H9 (cell line): Measurements from ENCODE around the gene EIF3F. TPM values are rescaled to one million over a fixed set of nuclear protein-coding genes. Genes with fewer than 3 reads are reported as not detected.
A peak's percentile ranks its signal among the peaks of the same experiment; 100 is the strongest.

Experiments
- DNase-seq: peaks from one replicate; pipeline ENCODE4 v3.0.0-alpha.2; 2017
- H2AFZ ChIP-seq: one replicate; pipeline ENCODE4 v1.6.1; 2013; ENCODE audit warnings: mild to moderate bottlenecking, low read length, control low read depth, moderate library complexity
- H2AK5ac ChIP-seq: 2 replicates; pipeline ENCODE4 v1.6.1; 2013; ENCODE audit warnings: low read length, control low read depth, mixed read lengths; ENCODE audit not compliant: insufficient read length
- H2BK120ac ChIP-seq: one replicate; pipeline ENCODE4 v1.6.1; 2013; ENCODE audit warnings: low read depth, mild to moderate bottlenecking, low read length, control low read depth, inconsistent platforms; ENCODE audit not compliant: poor library complexity, severe bottlenecking
- H2BK12ac ChIP-seq: 2 replicates; pipeline ENCODE4 v1.6.1; 2013; ENCODE audit warnings: low read length, control low read depth, mixed read lengths, low read depth; ENCODE audit not compliant: insufficient read length
- H2BK15ac ChIP-seq: 2 replicates; pipeline ENCODE4 v1.6.1; 2013; ENCODE audit warnings: low read depth, low read length, control low read depth
- H2BK20ac ChIP-seq: one replicate; pipeline ENCODE4 v1.6.1; 2013; ENCODE audit warnings: low read depth, mild to moderate bottlenecking, low read length, control low read depth, inconsistent platforms; ENCODE audit not compliant: poor library complexity, severe bottlenecking
- H2BK5ac ChIP-seq: 2 replicates; pipeline ENCODE4 v1.6.1; 2013; ENCODE audit warnings: low read length, control low read depth, mixed read lengths; ENCODE audit not compliant: insufficient read length
- H3K14ac ChIP-seq: 2 replicates; pipeline ENCODE4 v1.6.1; 2013; ENCODE audit warnings: low read length, control low read depth; ENCODE audit not compliant: insufficient read depth
- H3K18ac ChIP-seq: 2 replicates; pipeline ENCODE4 v1.6.1; 2013; ENCODE audit warnings: low read depth, mild to moderate bottlenecking, mixed read lengths, low read length, control low read depth; ENCODE audit not compliant: insufficient read length
- H3K23ac ChIP-seq: 2 replicates; pipeline ENCODE4 v1.6.1; 2013; ENCODE audit warnings: low read length, control low read depth, mixed read lengths, low read depth; ENCODE audit not compliant: insufficient read length
- H3K23me2 ChIP-seq: 2 replicates; pipeline ENCODE4 v1.6.1; 2013; ENCODE audit warnings: low read depth, mild to moderate bottlenecking, mixed read lengths, low read length, control low read depth; ENCODE audit not compliant: insufficient read length, poor library complexity, severe bottlenecking
- H3K27ac ChIP-seq: 2 replicates; pipeline ENCODE4 v1.5.1; 2013; ENCODE audit warnings: low read length, control low read depth, mixed read lengths, low read depth; ENCODE audit not compliant: insufficient read length
- H3K27me3 ChIP-seq: 2 replicates; pipeline ENCODE4 v1.6.1; 2013; ENCODE audit warnings: low read length, control low read depth, inconsistent platforms; ENCODE audit not compliant: insufficient read depth
- H3K4ac ChIP-seq: 2 replicates; pipeline ENCODE4 v1.6.1; 2013; ENCODE audit warnings: low read depth, mild to moderate bottlenecking, control low read depth, inconsistent platforms, low read length, moderate library complexity
- H3K4me1 ChIP-seq: 2 replicates; pipeline ENCODE4 v1.6.1; 2013; ENCODE audit warnings: low read length, control low read depth, inconsistent platforms; ENCODE audit not compliant: insufficient read depth
- H3K4me2 ChIP-seq: 2 replicates; pipeline ENCODE4 v1.6.1; 2013; ENCODE audit warnings: low read length, control low read depth, mixed read lengths; ENCODE audit not compliant: insufficient read length, insufficient read depth
- H3K56ac ChIP-seq: 2 replicates; pipeline ENCODE4 v1.6.1; 2013; ENCODE audit warnings: low read depth, mild to moderate bottlenecking, mixed read lengths, low read length, control low read depth; ENCODE audit not compliant: insufficient read length
- H3K79me1 ChIP-seq: 2 replicates; pipeline ENCODE4 v1.6.1; 2013; ENCODE audit warnings: low read depth, mild to moderate bottlenecking, moderate library complexity, low read length, control low read depth, inconsistent platforms; ENCODE audit not compliant: insufficient read depth, poor library complexity, severe bottlenecking
- H3K79me2 ChIP-seq: 2 replicates; pipeline ENCODE4 v1.6.1; 2013; ENCODE audit warnings: low read length, control low read depth, inconsistent platforms; ENCODE audit not compliant: insufficient read depth
- H3K9ac ChIP-seq: 2 replicates; pipeline ENCODE4 v1.6.1; 2013; ENCODE audit warnings: low read length, control low read depth, mixed read lengths; ENCODE audit not compliant: insufficient read length; ENCODE audit errors: extremely low read depth
- H3K9me3 ChIP-seq: one replicate; pipeline ENCODE4 v1.6.1; 2013; ENCODE audit warnings: low read depth, low read length, inconsistent platforms; ENCODE audit not compliant: control insufficient read depth
- H3T11ph ChIP-seq: one replicate; pipeline ENCODE4 v1.6.1; 2013; ENCODE audit warnings: mild to moderate bottlenecking, low read length, control low read depth, inconsistent platforms
- H4K20me1 ChIP-seq: one replicate; pipeline ENCODE4 v1.6.1; 2013; ENCODE audit not compliant: control insufficient read depth, insufficient read length, insufficient read depth
- H4K5ac ChIP-seq: 2 replicates; pipeline ENCODE4 v1.6.1; 2013; ENCODE audit warnings: low read depth, mild to moderate bottlenecking, mixed read lengths, low read length, control low read depth; ENCODE audit not compliant: insufficient read length
- H4K8ac ChIP-seq: replicated peaks from 2 replicates; pipeline ENCODE4 v1.6.1; 2013; ENCODE audit warnings: low read length, control low read depth, mixed read lengths, low read depth; ENCODE audit not compliant: insufficient read length
- H4K91ac ChIP-seq: 2 replicates; pipeline ENCODE4 v1.6.1; 2013; ENCODE audit warnings: low read depth, mild to moderate bottlenecking, moderate library complexity, mixed read lengths, low read length, control low read depth; ENCODE audit not compliant: insufficient read length
- H3K27ac Mint-ChIP-seq, 3 experiments: 2 replicates in 2 of 3; 3 replicates in 1 of 3; pipeline ENCODE4 v1.8.0; 2020 to 2021; ENCODE audit warnings: mixed read lengths in 3 of 3, mild to moderate bottlenecking in 1 of 3, moderate library complexity in 1 of 3
- H3K27me3 Mint-ChIP-seq: 2 replicates; pipeline ENCODE4 v1.8.0; 2021; ENCODE audit warnings: low read depth, mild to moderate bottlenecking, moderate library complexity, mixed read lengths
- H3K36me3 Mint-ChIP-seq, 3 experiments: 2 replicates in 2 of 3; 3 replicates in 1 of 3; pipeline ENCODE4 v1.8.0; 2020 to 2021; ENCODE audit warnings: low read depth in 3 of 3, mixed read lengths in 3 of 3; ENCODE audit not compliant: insufficient read depth in 1 of 3
- H3K4me1 Mint-ChIP-seq, 2 experiments: 2 replicates each; pipeline ENCODE4 v1.8.0; 2020; ENCODE audit warnings: mixed read lengths in 2 of 2
- H3K4me3 Mint-ChIP-seq, 2 experiments: 2 replicates in 1 of 2; 3 replicates in 1 of 2; pipeline ENCODE4 v1.8.0; 2020 to 2021; ENCODE audit warnings: mild to moderate bottlenecking in 2 of 2, mixed read lengths in 2 of 2, moderate library complexity in 1 of 2
- H3K9me3 Mint-ChIP-seq, 2 experiments: 2 replicates in 1 of 2; 3 replicates in 1 of 2; pipeline ENCODE4 v1.8.0; 2020; ENCODE audit warnings: mild to moderate bottlenecking in 2 of 2, mixed read lengths in 2 of 2, moderate library complexity in 1 of 2
- WGBS: extraction: QIAGEN DNeasy Blood & Tissue Kit; methylation state at CpG from one replicate; pipeline ENCODE4 v1.1.7; 2013; ENCODE audit warnings: missing lambda C conversion rate, low lambda C conversion rate, mixed read lengths; ENCODE audit not compliant: insufficient read length; ENCODE audit errors: extremely low coverage; 5-methylcytosine and 5-hydroxymethylcytosine counted together
- total RNA-seq: library from RNA; stranded (reverse); gene quantifications from 2 replicates; pipeline ENCODE4 v1.2.1, GENCODE V29; 2021
- TF ChIP-seq, protein P1 (sequence below): fragments of 200-600 bp; sonication (generic); conservative IDR thresholded peaks from 3 replicates; pipeline ENCODE4 v1.8.0; 2021; ENCODE audit warnings: antibody characterized with exemption, mild to moderate bottlenecking

EIF3F gene
- total RNA-seq, 1 experiment from 2014 or later: 348 TPM

- peak; percentile 29 for DNase-seq
Measured at GRCh38 chr11:8017894-8018483, 30.9 kb downstream of the EIF3F start.

More at GRCh38 chr11:8017894-8018483, 30.9 kb downstream of the EIF3F start:
- Histone ChIP-seq H2BK5ac (no peak overlapping the region), H3K23ac (no peak overlapping the region), H3K4me1 (peaks cover 5% of the 10 kb centered on the region), H3K4ac (no peak overlapping the region), H4K5ac (no peak overlapping the region), H2AFZ (no peak overlapping the region), H2AK5ac (no peak overlapping the region), H3T11ph (no peak overlapping the region), H3K79me2 (no peaks in the 10 kb centered on the region), H3K27ac (no peak overlapping the region), H3K14ac (no peak overlapping the region), H2BK20ac (no peak overlapping the region), H2BK15ac (no peak overlapping the region), H3K18ac (peak overlapping the region; percentile 65), H3K4me2 (peak overlapping the region; percentile 67), H4K8ac (no peak overlapping the region), H2BK12ac (no peak overlapping the region), H3K27me3 (peaks cover 30% of the 10 kb centered on the region), H4K20me1 (no peaks in the 10 kb centered on the region), H3K23me2 (peaks cover 14% of the 10 kb centered on the region), H3K56ac (no peak overlapping the region), H2BK120ac (no peak overlapping the region), H3K9me3 (no peaks in the 10 kb centered on the region), H3K9ac (no peak overlapping the region), H4K91ac (no peak overlapping the region), H3K79me1 (no peaks in the 10 kb centered on the region)
- TF ChIP-seq, protein P1, sequence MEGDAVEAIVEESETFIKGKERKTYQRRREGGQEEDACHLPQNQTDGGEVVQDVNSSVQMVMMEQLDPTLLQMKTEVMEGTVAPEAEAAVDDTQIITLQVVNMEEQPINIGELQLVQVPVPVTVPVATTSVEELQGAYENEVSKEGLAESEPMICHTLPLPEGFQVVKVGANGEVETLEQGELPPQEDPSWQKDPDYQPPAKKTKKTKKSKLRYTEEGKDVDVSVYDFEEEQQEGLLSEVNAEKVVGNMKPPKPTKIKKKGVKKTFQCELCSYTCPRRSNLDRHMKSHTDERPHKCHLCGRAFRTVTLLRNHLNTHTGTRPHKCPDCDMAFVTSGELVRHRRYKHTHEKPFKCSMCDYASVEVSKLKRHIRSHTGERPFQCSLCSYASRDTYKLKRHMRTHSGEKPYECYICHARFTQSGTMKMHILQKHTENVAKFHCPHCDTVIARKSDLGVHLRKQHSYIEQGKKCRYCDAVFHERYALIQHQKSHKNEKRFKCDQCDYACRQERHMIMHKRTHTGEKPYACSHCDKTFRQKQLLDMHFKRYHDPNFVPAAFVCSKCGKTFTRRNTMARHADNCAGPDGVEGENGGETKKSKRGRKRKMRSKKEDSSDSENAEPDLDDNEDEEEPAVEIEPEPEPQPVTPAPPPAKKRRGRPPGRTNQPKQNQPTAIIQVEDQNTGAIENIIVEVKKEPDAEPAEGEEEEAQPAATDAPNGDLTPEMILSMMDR: no peak
- peaks cover 40 to 43% of the 10 kb centered on the region in 2 experiments for H3K4me1 Mint-ChIP-seq
- no peaks in the 10 kb centered on the region; a peak in 1 of 7 replicates for H3K36me3 Mint-ChIP-seq
- no peak overlapping the region for H3K27ac Mint-ChIP-seq
- no CpG with 5 or more reads among the region's 13 CpGs for WGBS
- peaks cover 52% of the 10 kb centered on the region for H3K27me3 Mint-ChIP-seq
- peak overlapping the region; percentile 65 to 81 for H3K4me3 Mint-ChIP-seq
- H3K9me3 Mint-ChIP-seq: no peaks in the 10 kb centered on the region; a peak in 1 of 5 replicates
